ENCODE results near the gene TBX19. TPM values are rescaled to one million over a fixed set of nuclear protein-coding genes. Genes with fewer than 3 reads are reported as not detected.

Gene TBX19
- total RNA-seq, 1 experiment from 2014 or later, result 0.79 TPM

DNA sequence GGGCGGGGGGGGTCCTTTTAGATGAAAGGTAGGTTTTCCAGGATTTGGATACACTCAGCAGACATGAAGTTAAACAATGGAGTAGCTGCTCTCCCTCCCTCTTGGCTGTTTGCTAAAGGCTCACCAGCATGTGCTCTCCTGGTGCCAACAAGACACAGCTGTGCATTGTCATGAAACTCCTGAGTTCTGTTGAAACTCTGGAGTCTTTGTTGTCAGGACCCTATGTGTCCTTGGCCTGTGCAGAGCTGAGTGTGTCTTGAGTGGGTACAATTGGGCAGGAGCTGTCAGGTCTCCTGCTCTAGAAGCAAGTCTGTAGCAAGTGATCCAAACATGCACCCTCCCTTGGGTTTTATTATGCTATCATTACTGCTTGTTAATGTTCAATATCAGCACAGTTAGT, 12.7 kb downstream of the TBX19 start:
- H3K36me3 ChIP-seq, result no peaks in the 10 kb centered on the region
- no peaks in the 10 kb centered on the region for H3K4me1 ChIP-seq
- H3K4me3 ChIP-seq, result no peak overlapping the region
- no peaks in the 10 kb centered on the region for H3K27me3 ChIP-seq
- H3K27ac ChIP-seq, result no peak overlapping the region
- H3K9me3 ChIP-seq (replicated peaks), result no peaks in the 10 kb centered on the region
- DNase-seq, result no peak

DNA sequence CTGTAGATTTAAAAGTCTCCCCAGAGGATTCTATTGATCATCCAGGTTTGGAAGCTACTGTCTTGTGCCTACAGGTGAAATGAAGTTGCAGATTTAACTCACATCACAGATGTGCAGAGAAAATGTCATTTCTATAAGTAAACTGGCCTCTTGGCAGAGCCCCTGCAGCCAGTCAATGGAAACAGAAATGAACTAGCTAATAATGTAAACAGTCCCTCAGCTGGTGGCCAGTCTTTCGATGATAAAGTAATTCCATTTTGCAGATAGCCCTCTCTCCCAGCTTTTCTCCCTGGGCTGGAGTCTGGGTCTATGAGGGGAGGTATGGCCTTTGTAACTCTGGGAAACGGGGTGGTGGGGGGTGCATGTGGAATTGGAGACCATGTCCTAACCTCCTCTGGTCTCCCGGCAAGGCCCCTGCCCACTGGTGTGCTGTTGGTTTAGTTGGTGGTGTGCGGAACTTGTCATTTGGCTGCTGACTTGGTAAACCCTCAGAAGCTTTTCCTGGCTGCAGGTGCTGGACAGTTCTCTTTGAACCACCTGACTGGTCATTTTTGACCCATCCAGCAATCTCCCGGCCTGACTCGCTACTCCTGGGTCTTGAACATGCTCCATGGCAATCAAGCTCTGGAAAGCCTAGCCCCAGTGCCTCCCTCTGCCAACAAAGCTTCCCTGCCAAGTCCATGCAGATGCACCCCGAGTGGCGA, 14.9 kb downstream of the TBX19 start:
- H3K9me3 ChIP-seq (replicated peaks), result no peaks in the 10 kb centered on the region
- no peaks in the 10 kb centered on the region for H3K36me3 ChIP-seq
- no peak overlapping the region for H3K4me3 ChIP-seq
- H3K27ac ChIP-seq, result no peak overlapping the region
- H3K4me1 ChIP-seq, result no peaks in the 10 kb centered on the region
- H3K27me3 ChIP-seq, result no peaks in the 10 kb centered on the region
- DNase-seq, result no peak

DNA sequence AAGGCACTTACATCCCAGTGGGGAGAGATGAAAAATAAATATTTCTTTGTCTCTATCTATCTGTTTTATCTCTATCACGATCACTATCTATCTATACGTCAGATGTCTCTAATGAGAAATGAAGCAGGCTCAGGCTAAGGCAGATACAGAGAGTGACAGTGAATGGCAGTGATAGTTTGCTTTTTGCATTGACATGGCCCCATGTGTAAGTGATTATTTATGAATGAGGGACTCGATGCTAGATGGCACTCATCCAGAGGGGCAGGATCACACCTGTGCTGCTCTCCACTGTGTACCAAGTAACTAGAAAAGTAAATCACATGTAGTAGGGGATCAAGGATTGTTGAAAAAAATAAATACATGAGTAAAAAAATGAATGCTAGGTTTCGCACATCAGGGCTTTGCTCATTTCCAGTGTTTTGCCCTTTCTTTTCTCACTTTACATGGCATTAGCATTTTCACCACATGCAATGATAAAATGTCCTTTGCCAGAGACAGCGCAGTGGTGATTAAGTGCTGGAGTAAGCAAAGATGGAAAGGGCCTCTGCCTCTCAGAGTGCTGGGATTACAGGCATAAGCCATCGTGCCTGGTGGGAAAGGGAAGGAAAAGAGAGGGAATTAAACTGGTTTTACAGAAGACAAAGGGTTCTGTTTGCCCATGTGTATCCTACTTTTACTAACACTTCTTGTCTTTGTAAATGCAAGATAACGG, 16.5 kb downstream of the TBX19 start:
- Histone ChIP-seq H3K36me3 (no peaks in the 10 kb centered on the region), H3K4me1 (peaks cover 7% of the 10 kb centered on the region), H3K27ac (no peak overlapping the region), H3K4me3 (no peak overlapping the region), H3K27me3 (no peaks in the 10 kb centered on the region), H3K9me3 (replicated peaks) (no peaks in the 10 kb centered on the region)
- no peak for DNase-seq

DNA sequence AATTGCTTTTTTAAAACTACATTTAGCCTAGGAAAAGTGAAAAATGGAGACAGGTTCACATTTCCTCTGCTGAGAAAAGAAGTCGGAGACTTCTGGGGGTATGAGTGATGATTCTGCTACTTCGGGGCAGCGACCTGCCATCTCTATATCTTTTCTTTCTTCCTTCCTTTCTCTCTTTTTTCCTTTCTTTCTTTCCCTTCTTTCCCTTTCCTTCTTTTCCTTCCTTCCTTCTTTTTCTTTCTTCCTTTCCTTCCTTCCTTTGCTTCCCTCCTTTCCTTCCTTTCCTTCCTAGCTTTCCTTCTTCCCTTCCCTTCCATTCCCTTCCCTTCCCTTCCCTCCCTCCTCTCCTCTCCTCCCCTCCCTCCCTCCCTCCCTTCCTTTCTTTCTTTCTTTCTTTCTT, 17.8 kb downstream of the TBX19 start:
- Histone ChIP-seq H3K4me1 (peaks cover 7% of the 10 kb centered on the region), H3K27ac (no peak overlapping the region), H3K9me3 (replicated peaks) (no peaks in the 10 kb centered on the region), H3K27me3 (no peaks in the 10 kb centered on the region), H3K36me3 (no peaks in the 10 kb centered on the region), H3K4me3 (no peak overlapping the region)
- no peak for DNase-seq

DNA sequence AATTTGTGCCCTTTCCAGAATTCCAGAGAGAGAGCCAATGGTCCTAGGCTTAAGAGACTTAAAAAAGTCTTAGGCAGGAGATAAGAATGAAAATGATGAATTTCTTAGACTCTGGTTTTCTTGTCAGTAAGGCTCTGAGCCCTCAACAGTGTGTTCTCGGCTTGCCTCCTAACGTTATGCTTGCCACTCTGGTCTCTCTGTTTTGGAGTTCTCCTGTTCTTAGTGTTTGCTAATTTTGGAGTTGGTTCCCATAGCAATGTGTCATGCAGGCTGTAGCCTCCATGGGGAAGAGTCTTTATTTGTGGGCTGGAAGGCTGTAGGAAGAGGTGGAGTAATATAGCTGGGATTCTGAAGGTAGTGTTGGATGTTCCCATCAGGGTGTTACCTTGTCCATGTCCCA, 19.9 kb downstream of the TBX19 start:
- Histone ChIP-seq H3K27me3 (no peaks in the 10 kb centered on the region), H3K4me1 (peaks cover 7% of the 10 kb centered on the region), H3K4me3 (no peak overlapping the region), H3K36me3 (no peaks in the 10 kb centered on the region), H3K9me3 (replicated peaks) (no peaks in the 10 kb centered on the region), H3K27ac (no peak overlapping the region)
- no peak for DNase-seq

DNA sequence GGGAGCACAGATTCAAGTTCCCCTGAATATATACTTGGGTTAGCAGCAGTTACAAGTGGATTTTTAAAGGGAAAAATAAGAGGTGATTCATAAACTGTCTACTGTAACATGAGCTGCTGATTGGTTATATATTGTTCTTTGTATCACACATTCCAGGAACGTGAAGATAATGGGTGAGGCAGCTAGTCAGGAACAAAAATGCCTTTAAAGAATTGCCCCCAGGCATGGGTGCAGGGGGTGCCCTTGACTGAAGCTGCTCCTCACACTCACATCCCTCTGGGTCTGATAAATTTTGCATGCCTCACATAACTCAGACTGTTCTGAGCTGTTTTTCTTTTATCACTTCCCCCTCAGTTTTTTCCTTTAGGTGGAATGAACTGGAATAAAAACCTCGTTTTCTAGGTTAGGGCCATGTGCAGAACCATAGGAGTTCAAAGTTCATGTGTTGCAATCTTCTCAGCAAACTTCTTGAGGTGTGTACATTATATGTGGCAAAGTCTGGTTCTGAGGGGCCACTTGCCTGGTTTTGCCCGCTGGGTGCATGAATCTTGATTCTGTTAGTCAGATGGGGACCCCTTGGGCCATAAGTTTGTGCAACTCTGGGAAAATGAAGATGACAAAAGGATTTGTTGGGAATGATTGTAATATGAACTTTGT, 21.1 kb downstream of the TBX19 start:
- H3K4me3 ChIP-seq, result no peak overlapping the region
- H3K36me3 ChIP-seq, result no peaks in the 10 kb centered on the region
- peaks cover 7% of the 10 kb centered on the region for H3K4me1 ChIP-seq
- H3K9me3 ChIP-seq (replicated peaks), result no peaks in the 10 kb centered on the region
- no peak overlapping the region for H3K27ac ChIP-seq
- peak; percentile 15 to 22 for DNase-seq
- H3K27me3 ChIP-seq, result no peaks in the 10 kb centered on the region

DNA sequence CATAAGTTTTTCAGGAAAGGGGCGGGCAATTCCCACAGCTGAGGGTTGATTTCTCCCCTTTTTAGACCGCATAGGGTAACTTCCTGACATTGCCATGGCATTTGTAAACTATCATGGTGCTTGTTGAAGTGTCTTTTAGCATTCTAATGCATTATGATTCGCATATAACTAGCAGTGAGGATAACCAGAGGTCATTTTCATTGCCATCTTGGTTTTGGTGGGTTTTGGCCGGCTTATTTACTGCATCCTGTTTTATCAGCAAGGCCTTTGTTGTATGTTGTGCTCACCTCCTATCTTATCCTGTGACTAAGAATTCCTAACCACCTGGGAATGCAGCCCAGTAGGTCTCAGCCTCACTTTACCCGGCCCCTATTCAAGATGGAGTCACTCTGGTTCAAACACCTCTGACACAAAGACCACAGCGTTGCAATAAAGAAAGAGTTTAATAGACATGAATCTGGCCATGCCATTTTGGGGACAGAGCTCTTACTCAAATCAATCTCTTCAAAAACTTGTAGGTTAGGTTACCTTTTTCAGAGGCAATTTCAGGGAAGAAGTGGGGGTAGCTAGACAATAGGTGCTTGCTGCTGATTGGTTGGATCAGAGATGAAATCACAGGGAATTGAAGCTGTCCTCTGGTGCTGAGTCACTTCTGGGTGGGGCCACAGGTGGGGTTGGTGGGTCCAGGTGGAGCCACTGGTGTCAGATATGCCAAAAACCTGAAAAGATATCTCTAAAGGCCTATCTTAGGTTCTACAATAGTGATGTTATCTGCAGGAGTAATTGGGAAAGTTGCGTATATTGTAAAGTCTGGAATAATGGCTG, 23.3 kb downstream of the TBX19 start:
- Histone ChIP-seq H3K4me1 (peaks cover 7% of the 10 kb centered on the region), H3K27me3 (no peaks in the 10 kb centered on the region), H3K4me3 (no peak overlapping the region), H3K36me3 (no peaks in the 10 kb centered on the region), H3K9me3 (replicated peaks) (no peaks in the 10 kb centered on the region), H3K27ac (no peak overlapping the region)
- DNase-seq, result no peak

DNA sequence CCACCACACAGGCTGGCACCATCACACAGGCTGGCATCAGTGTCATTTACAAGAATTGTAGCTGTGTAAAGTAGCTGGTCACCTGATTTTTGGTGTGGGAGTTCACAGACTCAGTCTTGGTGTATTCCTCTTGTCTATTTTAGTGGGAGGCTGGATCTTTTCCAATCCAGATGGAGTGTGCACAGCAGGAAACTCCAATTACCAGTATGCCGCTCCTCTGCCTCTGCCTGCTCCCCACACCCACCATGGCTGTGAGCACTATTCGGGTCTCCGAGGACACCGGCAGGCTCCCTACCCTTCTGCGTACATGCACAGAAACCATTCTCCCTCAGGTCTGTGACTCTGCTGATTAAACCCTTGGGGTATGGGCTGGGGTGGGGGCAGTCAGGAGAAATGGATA, 24.2 kb downstream of the TBX19 start:
- Histone ChIP-seq H3K9me3 (replicated peaks) (no peaks in the 10 kb centered on the region), H3K4me3 (no peak overlapping the region), H3K4me1 (peaks cover 7% of the 10 kb centered on the region), H3K27ac (no peak overlapping the region), H3K27me3 (no peaks in the 10 kb centered on the region), H3K36me3 (no peaks in the 10 kb centered on the region)
- DNase-seq, result no peak

DNA sequence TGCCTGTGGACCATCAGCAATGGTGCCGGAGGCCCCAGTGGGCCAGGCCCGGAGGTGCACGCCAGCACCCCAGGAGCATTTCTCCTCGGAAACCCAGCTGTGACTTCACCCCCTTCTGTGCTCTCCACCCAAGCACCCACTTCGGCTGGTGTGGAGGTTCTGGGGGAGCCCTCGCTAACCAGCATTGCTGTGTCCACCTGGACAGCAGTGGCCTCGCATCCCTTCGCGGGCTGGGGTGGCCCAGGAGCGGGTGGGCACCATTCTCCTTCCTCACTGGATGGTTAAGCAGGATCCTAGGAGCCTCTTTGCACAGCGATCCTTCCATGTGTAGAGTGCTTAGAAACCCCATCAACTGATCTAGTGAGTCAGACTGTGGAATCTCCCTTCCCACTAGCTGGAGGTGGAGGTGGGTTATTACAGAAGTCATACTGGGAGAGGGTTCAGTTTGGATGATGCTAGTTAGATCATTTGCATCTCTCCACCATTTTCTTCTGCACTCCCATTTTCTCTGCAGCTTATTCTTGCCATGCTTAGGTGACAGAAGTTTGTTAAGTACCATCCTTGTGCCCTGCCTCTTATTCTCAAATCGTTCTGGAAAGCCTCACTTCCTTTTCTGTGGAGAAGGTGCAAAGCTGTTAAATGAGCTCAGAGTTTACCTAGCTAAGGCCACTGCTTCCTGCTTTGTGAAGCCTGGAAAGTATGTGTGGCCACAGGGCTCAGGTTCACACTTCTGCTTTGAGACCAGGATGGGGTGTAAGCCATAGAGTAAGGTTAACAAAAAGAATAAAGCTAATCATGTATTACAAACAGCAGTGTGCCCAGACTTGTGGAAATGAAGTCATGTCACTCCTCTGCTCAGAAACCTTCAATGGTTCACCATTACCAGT, 32.3 kb downstream of the TBX19 start:
- Histone ChIP-seq H3K4me1 (no peaks in the 10 kb centered on the region), H3K9me3 (replicated peaks) (no peaks in the 10 kb centered on the region), H3K36me3 (no peaks in the 10 kb centered on the region), H3K27ac (no peak overlapping the region), H3K4me3 (no peak overlapping the region), H3K27me3 (no peaks in the 10 kb centered on the region)
- DNase-seq, result no peak

DNA sequence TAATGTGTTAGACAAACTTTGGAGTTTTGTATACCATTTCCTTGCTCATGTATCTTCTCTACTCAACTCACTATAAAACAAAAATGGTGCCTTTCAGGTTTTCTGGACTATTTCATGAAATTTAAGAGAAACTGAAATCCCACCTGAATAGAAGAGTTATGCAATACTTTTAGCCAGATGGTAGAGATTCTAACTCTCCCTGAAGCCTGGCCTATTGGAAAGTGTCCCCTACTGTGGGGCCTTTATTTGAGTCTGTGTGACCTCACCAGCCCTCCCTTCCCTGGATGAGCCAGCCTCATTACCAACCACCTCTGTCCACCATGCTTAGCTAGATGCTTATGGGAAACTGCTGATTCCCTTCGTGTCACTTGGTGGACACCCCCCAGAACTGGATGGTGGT, 35.5 kb downstream of the TBX19 start:
- H3K4me3 ChIP-seq, result no peak overlapping the region
- H3K9me3 ChIP-seq (replicated peaks), result no peaks in the 10 kb centered on the region
- peaks cover 9% of the 10 kb centered on the region for H3K4me1 ChIP-seq
- H3K36me3 ChIP-seq, result no peaks in the 10 kb centered on the region
- no peaks in the 10 kb centered on the region for H3K27me3 ChIP-seq
- H3K27ac ChIP-seq, result no peak overlapping the region
- no peak for DNase-seq

DNA sequence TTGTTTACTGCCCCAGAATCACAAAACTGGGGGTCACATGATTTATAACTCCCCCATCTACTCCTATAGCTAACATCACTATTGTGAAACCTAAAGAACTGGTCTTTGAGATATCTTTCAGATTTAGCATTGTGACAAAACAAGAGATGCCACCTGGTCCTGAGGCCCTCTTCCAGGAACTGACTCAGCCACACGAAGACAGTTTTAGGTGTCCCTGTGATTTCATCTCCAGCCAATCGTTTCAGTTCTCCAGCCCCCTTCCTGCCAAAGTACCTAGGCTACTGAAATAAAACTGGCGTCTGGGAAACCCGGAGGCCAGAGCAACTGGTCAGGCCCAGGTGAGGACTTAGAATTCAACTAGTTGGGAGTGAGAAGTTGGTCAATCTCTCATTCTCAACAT, 36.6 kb downstream of the TBX19 start:
- H3K4me1 ChIP-seq, result peaks cover 9% of the 10 kb centered on the region
- no peak overlapping the region for H3K27ac ChIP-seq
- H3K36me3 ChIP-seq, result no peaks in the 10 kb centered on the region
- no peak overlapping the region for H3K4me3 ChIP-seq
- H3K27me3 ChIP-seq, result no peaks in the 10 kb centered on the region
- no peaks in the 10 kb centered on the region for H3K9me3 ChIP-seq (replicated peaks)
- no peak for DNase-seq

DNA sequence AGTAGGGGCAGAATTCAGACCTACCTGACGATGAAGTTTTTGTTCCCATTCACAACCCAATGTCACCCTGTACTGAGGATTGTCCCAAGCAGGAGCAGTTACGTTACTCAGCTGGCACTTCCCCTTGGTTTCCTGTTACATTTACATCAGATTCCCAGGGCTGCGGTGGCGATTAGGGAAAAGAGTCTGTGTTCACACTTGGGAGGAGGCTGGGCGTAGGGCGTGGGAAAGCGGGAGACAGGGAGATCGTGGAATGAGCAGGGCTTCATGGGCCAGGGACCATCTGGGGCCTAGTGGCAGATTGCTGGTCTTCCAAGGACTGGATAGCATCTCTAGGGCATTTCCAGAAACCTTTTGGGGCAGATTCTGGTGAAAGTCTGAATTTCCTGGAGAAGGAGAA, 39.0 kb downstream of the TBX19 start:
- H3K9me3 ChIP-seq (replicated peaks), result peaks cover 4% of the 10 kb centered on the region; the same call in 1 of the 2 replicates
- DNase-seq, result peak in 1 of 2 experiments; percentile 6

DNA sequence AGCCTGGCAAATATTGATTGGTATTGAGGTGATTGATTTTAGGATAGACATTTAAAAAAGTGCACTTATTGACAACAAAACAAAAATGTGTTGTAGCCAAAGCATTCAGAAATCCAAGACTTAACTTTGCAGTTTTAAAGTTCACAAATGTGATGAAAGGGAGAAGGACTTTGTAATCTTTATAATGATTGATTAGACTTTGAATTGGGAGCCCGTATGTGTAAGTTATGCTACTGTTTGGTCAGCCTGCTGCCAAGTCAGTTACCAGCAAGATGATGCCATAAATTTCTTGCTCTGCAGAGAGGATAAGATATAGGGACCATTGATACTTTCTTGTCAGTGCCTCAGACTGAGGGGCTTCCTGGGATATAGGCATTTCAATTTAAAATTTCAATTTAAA, 39.5 kb downstream of the TBX19 start:
- H3K36me3 ChIP-seq, result no peaks in the 10 kb centered on the region
- H3K9me3 ChIP-seq (replicated peaks), result peaks cover 4% of the 10 kb centered on the region; the same call in 1 of the 2 replicates
- H3K27ac ChIP-seq, result no peak overlapping the region; the same call in 1 of the 2 replicates
- no peaks in the 10 kb centered on the region for H3K27me3 ChIP-seq
- no peak overlapping the region for H3K4me3 ChIP-seq
- no peak for DNase-seq
- H3K4me1 ChIP-seq, result peaks cover 9% of the 10 kb centered on the region

More for the DNA sequence above, 39.0 kb downstream of the TBX19 start:
- Histone ChIP-seq H3K27me3 (no peaks in the 10 kb centered on the region), H3K27ac (no peak overlapping the region), H3K4me1 (peaks cover 9% of the 10 kb centered on the region), H3K4me3 (no peak overlapping the region), H3K36me3 (no peaks in the 10 kb centered on the region)

Measured in SJCRH30 (cell line).